ENCODE measurements around the gene SLC9A6. TPM values are rescaled to one million over a fixed set of nuclear protein-coding genes. Genes with fewer than 3 reads are reported as not detected.
A peak's percentile ranks its signal among the peaks of the same experiment; 100 is the strongest.

SLC9A6 gene
- total and polyA plus RNA-seq, 9 of the 15 experiments (the other 6 are each of a cell fraction or from before 2014, with no cell fraction given) = 3.7 to 13.9 (median 9.9) TPM

- TF ChIP-seq SFPQ (IDR thresholded peaks at IDR 0.05; ENCODE audit: low read depth, low read length) (no peak), NFXL1 (CRISPR knock-in tag; IDR thresholded peaks at IDR 0.05) (no peak), FOXK2 (conservative IDR thresholded peaks at IDR 0.05 in 1 of 2, IDR thresholded peaks at IDR 0.05 in 1 of 2; ENCODE audit: low read depth in 2 of 2) (peak; percentile 70 to 79), ZNF668 (CRISPR knock-in tag; IDR thresholded peaks at IDR 0.05) (no peak), RBM14 (IDR thresholded peaks at IDR 0.05; ENCODE audit: borderline replicate concordance, insufficient read depth, low read depth, low read length) (no peak), RREB1 (CRISPR knock-in tag; IDR thresholded peaks at IDR 0.05) (no peak), STAT5B (CRISPR knock-in tag; IDR thresholded peaks at IDR 0.05) (no peak), HMGXB4 (CRISPR knock-in tag; IDR thresholded peaks at IDR 0.05) (no peak), MBD2 (IDR thresholded peaks at IDR 0.05; ENCODE audit: borderline replicate concordance, low read depth) (no peak), HNRNPUL1 (IDR thresholded peaks at IDR 0.05; ENCODE audit: low read length) (no peak), MBD1 (CRISPR knock-in tag; IDR thresholded peaks at IDR 0.05) (no peak), ZNF431 (CRISPR knock-in tag; IDR thresholded peaks at IDR 0.05) (no peak), GTF2B (IDR thresholded peaks at IDR 0.05; ENCODE audit: extremely low read depth, insufficient read length) (no peak), ZNF699 (CRISPR knock-in tag; IDR thresholded peaks at IDR 0.05; ENCODE audit: insufficient replicate concordance) (no peak)
Measured at GRCh38 chrX:135973548-135974278, 11.5 kb upstream of the SLC9A6 start, which contains the start of gene MMGT1 (continued).

All from K562 (cell line).